Measurements from ENCODE around the gene MAPKAP1. TPM values are rescaled to one million over a fixed set of nuclear protein-coding genes. Genes with fewer than 3 reads are reported as not detected.
A peak's percentile ranks its signal among the peaks of the same experiment; 100 is the strongest.

MAPKAP1 gene
- total RNA-seq, 1 donor from 2014 or later: 82.5 TPM

- DNase-seq: no peak
Measured at GRCh38 chr9:125672876-125673275, 34.1 kb downstream of the MAPKAP1 start.

GRCh38 chr9:125663127-125663526 lies 43.9 kb downstream of the MAPKAP1 start:
- peak; percentile 92 for DNase-seq

- DNase-seq: no peak
Measured at GRCh38 chr9:125660557-125660956, 46.5 kb downstream of the MAPKAP1 start.

- DNase-seq: peak; percentile 72
Measured at GRCh38 chr9:125659954-125660353, 47.1 kb downstream of the MAPKAP1 start.

GRCh38 chr9:125659201-125659840 lies 47.7 kb downstream of the MAPKAP1 start:
- no peak for DNase-seq

GRCh38 chr9:125656560-125656959 lies 50.4 kb downstream of the MAPKAP1 start:
- DNase-seq: no peak

- peak; percentile 73 for DNase-seq
Measured at GRCh38 chr9:125655691-125656410, 51.2 kb downstream of the MAPKAP1 start.

GRCh38 chr9:125655066-125655633 lies 51.9 kb downstream of the MAPKAP1 start:
- no peak for DNase-seq

GRCh38 chr9:125654121-125654520 lies 52.9 kb downstream of the MAPKAP1 start:
- no peak for DNase-seq

- DNase-seq: no peak
Measured at GRCh38 chr9:125653325-125653724, 53.7 kb downstream of the MAPKAP1 start.

- DNase-seq: no peak
Measured at GRCh38 chr9:125652759-125653158, 54.2 kb downstream of the MAPKAP1 start.

- no peak for DNase-seq
Measured at GRCh38 chr9:125652233-125652594, 54.8 kb downstream of the MAPKAP1 start.

GRCh38 chr9:125651576-125652232 lies 55.3 kb downstream of the MAPKAP1 start:
- no peak for DNase-seq

GRCh38 chr9:125650271-125650737 lies 56.7 kb downstream of the MAPKAP1 start:
- DNase-seq: no peak

- peak; percentile 52 for DNase-seq
Measured at GRCh38 chr9:125649826-125650225, 57.2 kb downstream of the MAPKAP1 start.

- DNase-seq: peak; percentile 97
Measured at GRCh38 chr9:125649315-125649714, 57.7 kb downstream of the MAPKAP1 start.

- DNase-seq: no peak
Measured at GRCh38 chr9:125648294-125648693, 58.7 kb downstream of the MAPKAP1 start.

- peak; percentile 55 for DNase-seq
Measured at GRCh38 chr9:125646621-125647100, 60.3 kb downstream of the MAPKAP1 start.

- DNase-seq: peak; percentile 34
Measured at GRCh38 chr9:125646217-125646616, 60.8 kb downstream of the MAPKAP1 start.

GRCh38 chr9:125644819-125645507 lies 62.0 kb downstream of the MAPKAP1 start:
- DNase-seq: no peak

- DNase-seq: no peak
Measured at GRCh38 chr9:125642311-125642710, 64.7 kb downstream of the MAPKAP1 start.

GRCh38 chr9:125639057-125639456 lies 68.0 kb downstream of the MAPKAP1 start:
- no peak for DNase-seq
